AG10803 (cell line): ENCODE data around the gene LRRC4B.
A peak's percentile ranks its signal among the peaks of the same experiment; 100 is the strongest.

ENCODE experiments used
- DNase-seq: peaks from one replicate; pipeline ENCODE4 v3.0.0; 2010; ENCODE audit warnings: low read depth
- H3K4me3 ChIP-seq: 2 replicates; pipeline ENCODE4 v1.5.1; 2011; ENCODE audit warnings: mild to moderate bottlenecking, low read length, control low read depth
- CTCF ChIP-seq: conservative IDR thresholded peaks from 2 replicates; pipeline ENCODE4 v1.5.1; 2011; ENCODE audit warnings: mild to moderate bottlenecking, low read length, control low read depth, inconsistent platforms

LRRC4B gene

GRCh38 chr19:50490991-50491472 is 77.2 kb downstream of the LRRC4B start:
- DNase-seq = peak; percentile 16
- TF ChIP-seq CTCF = no peak
- H3K4me3 ChIP-seq = no peak overlapping the region

GRCh38 chr19:50490411-50490811 is 77.8 kb downstream of the LRRC4B start:
- H3K4me3 ChIP-seq = no peak overlapping the region
- no peak for TF ChIP-seq CTCF
- DNase-seq = no peak

- no peak for DNase-seq
- TF ChIP-seq CTCF = no peak
- H3K4me3 ChIP-seq = no peak overlapping the region
Measured at GRCh38 chr19:50489461-50490011, 78.7 kb downstream of the LRRC4B start.

- no peak for TF ChIP-seq CTCF
- DNase-seq = no peak
- no peak overlapping the region for H3K4me3 ChIP-seq
Measured at GRCh38 chr19:50488389-50489194, 79.6 kb downstream of the LRRC4B start.

GRCh38 chr19:50486823-50487515 is 81.3 kb downstream of the LRRC4B start:
- H3K4me3 ChIP-seq = no peak overlapping the region
- DNase-seq = peak; percentile 11
- peak; percentile 42 for TF ChIP-seq CTCF

GRCh38 chr19:50485284-50485955 is 82.8 kb downstream of the LRRC4B start:
- TF ChIP-seq CTCF = no peak
- no peak overlapping the region for H3K4me3 ChIP-seq
- DNase-seq = no peak
